Measurements from ENCODE around the gene KRTAP4-1.
"Not testable (repeated sequence)": the region's sequence is repeated elsewhere in the genome, so short reads cannot be mapped to it uniquely, and the experiment has no call there.

KRTAP4-1 gene

DNA sequence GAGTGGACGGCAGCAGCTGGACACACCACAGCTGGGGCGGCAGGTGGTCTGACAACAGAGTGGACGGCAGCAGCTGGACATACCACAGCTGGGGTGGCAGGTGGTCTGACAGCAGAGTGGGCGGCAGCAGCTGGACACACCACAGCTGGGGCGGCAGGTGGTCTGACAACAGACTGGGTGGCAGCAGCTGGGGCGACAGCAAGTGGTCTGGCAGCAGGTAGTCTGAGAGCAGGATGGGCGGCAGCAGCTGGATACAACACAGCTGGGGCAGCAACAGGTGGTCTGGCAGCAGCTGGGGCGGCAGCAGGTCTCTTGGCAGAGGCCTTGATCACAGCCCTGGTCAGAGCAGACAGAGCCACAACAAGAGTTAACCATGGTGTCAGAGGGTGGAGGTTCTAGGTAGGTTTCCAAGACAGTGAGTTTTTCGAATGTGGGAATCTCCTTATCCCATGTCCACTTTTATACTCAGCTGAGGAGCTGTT is at the start of gene KRTAP4-1:
Gene KRTAP4-1, minus strand, starts transcription at position 432 of the 482 bp plus-strand sequence. Its CDS starts 57 bp downstream, at position 375.
- no peak for ATAC-seq
- TF ChIP-seq, protein P1, sequence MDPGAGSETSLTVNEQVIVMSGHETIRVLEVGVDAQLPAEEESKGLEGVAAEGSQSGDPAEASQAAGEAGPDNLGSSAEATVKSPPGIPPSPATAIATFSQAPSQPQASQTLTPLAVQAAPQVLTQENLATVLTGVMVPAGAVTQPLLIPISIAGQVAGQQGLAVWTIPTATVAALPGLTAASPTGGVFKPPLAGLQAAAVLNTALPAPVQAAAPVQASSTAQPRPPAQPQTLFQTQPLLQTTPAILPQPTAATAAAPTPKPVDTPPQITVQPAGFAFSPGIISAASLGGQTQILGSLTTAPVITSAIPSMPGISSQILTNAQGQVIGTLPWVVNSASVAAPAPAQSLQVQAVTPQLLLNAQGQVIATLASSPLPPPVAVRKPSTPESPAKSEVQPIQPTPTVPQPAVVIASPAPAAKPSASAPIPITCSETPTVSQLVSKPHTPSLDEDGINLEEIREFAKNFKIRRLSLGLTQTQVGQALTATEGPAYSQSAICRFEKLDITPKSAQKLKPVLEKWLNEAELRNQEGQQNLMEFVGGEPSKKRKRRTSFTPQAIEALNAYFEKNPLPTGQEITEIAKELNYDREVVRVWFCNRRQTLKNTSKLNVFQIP (CRISPR knock-in tag; IDR thresholded peaks at IDR 0.05; ENCODE audit: borderline replicate concordance, low read depth): no peak
- TF ChIP-seq RARB (CRISPR knock-in tag; IDR thresholded peaks at IDR 0.05) (no peak), ESRRG (CRISPR knock-in tag; IDR thresholded peaks at IDR 0.05) (no peak), OSR1 (CRISPR knock-in tag; IDR thresholded peaks at IDR 0.05) (no peak), ZC3H10 (CRISPR knock-in tag; IDR thresholded peaks at IDR 0.05) (no peak), BACH2 (CRISPR knock-in tag; IDR thresholded peaks at IDR 0.05; ENCODE audit: borderline replicate concordance) (no peak), ZNF8 (CRISPR knock-in tag; IDR thresholded peaks at IDR 0.05) (no peak)

DNA sequence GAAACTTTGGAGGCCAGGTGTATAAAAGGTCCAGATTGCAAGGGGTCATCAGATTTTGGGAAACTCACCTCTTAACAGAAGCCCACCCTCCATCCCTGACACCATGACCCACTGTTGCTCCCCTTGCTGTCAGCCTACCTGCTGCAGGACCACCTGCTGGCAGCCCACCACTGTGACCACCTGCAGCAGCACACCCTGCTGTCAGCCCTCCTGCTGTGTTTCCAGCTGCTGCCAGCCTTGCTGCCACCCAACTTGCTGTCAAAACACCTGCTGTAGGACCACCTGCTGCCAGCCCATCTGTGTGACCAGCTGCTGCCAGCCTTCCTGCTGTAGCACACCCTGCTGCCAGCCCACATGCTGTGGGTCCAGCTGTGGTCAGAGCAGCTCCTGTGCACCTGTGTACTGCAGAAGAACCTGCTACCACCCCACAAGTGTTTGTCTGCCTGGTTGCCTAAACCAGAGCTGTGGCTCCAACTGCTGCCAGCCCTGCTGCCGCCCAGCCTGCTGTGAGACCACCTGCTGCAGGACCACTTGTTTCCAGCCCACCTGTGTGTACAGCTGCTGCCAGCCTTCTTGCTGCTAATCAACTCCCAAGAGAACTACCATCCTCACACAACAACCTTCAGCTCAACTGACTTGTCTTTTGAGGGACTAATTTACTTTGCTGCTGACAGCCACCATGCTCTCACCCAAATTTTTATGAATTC is 47.8 kb upstream of the KRTAP4-1 start, which contains the start of gene KRTAP9-3:
Gene KRTAP9-3, plus strand, starts transcription at position 51 of the 707 bp plus-strand sequence. Its CDS starts 53 bp downstream, at position 104.
- not testable (repeated sequence) for ATAC-seq

DNA sequence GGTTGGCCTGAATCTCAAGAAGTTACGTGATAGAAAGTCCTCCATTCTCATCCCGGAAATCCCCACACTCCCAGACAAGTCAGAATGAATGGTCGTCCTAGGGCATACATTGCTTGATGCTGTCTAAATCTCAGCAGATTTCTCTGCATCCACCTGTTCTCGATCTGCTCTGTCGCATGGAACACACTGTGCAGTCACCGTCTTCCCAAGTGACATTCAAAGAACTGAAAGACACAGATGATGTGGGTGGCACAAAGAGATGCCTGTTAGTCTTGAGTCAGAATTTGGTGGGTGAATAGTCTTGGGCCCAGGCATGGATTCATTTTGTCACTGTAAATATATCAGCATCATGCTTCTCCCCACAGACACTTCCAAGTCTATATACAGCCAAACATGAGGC is 47.0 kb upstream of the KRTAP4-1 start:
- no peak for ATAC-seq
- TF ChIP-seq CSDC2 (CRISPR knock-in tag; IDR thresholded peaks at IDR 0.05) (no peak), ZNF70 (CRISPR knock-in tag; IDR thresholded peaks at IDR 0.05) (no peak), TCF4 (CRISPR knock-in tag; IDR thresholded peaks at IDR 0.05; ENCODE audit: borderline replicate concordance) (no peak), PPARA (CRISPR knock-in tag; IDR thresholded peaks at IDR 0.05; ENCODE audit: borderline replicate concordance) (no peak), TOX (CRISPR knock-in tag; IDR thresholded peaks at IDR 0.05; ENCODE audit: borderline replicate concordance) (no peak), ESRRG (CRISPR knock-in tag; IDR thresholded peaks at IDR 0.05) (no peak), ZFP3 (CRISPR knock-in tag; IDR thresholded peaks at IDR 0.05) (no peak), OSR1 (CRISPR knock-in tag; IDR thresholded peaks at IDR 0.05) (no peak), GLIS3 (CRISPR knock-in tag; IDR thresholded peaks at IDR 0.05) (no peak)
- TF ChIP-seq, protein P2, sequence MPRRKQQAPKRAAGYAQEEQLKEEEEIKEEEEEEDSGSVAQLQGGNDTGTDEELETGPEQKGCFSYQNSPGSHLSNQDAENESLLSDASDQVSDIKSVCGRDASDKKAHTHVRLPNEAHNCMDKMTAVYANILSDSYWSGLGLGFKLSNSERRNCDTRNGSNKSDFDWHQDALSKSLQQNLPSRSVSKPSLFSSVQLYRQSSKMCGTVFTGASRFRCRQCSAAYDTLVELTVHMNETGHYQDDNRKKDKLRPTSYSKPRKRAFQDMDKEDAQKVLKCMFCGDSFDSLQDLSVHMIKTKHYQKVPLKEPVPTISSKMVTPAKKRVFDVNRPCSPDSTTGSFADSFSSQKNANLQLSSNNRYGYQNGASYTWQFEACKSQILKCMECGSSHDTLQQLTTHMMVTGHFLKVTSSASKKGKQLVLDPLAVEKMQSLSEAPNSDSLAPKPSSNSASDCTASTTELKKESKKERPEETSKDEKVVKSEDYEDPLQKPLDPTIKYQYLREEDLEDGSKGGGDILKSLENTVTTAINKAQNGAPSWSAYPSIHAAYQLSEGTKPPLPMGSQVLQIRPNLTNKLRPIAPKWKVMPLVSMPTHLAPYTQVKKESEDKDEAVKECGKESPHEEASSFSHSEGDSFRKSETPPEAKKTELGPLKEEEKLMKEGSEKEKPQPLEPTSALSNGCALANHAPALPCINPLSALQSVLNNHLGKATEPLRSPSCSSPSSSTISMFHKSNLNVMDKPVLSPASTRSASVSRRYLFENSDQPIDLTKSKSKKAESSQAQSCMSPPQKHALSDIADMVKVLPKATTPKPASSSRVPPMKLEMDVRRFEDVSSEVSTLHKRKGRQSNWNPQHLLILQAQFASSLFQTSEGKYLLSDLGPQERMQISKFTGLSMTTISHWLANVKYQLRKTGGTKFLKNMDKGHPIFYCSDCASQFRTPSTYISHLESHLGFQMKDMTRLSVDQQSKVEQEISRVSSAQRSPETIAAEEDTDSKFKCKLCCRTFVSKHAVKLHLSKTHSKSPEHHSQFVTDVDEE (CRISPR knock-in tag; IDR thresholded peaks at IDR 0.05): no peak
- TF ChIP-seq, protein P3, sequence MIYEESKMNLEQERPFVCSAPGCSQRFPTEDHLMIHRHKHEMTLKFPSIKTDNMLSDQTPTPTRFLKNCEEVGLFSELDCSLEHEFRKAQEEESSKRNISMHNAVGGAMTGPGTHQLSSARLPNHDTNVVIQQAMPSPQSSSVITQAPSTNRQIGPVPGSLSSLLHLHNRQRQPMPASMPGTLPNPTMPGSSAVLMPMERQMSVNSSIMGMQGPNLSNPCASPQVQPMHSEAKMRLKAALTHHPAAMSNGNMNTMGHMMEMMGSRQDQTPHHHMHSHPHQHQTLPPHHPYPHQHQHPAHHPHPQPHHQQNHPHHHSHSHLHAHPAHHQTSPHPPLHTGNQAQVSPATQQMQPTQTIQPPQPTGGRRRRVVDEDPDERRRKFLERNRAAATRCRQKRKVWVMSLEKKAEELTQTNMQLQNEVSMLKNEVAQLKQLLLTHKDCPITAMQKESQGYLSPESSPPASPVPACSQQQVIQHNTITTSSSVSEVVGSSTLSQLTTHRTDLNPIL (CRISPR knock-in tag; IDR thresholded peaks at IDR 0.05; ENCODE audit: low read depth): no peak

DNA sequence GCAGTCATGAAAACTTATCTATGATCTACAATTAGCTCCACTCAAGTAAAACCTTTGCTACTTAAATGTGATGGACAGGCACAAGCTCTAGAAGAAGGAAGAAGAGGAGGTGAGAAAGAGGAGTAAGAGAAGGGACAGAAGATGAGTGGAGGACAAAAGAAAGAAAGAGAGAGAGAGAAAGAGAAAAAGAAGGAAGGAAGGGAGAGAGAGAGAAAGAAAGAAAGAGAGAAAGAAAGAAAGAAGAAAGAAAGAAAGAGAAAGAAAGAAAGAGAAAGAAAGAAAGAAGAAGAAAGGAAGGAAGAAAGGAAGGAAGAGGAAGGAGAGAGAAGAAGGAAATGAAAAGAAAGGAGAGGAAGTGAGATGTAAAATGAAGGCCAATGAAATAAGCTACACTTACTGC is 45.4 kb upstream of the KRTAP4-1 start:
- no peak for TF ChIP-seq RARB (CRISPR knock-in tag; IDR thresholded peaks at IDR 0.05)
- no peak for TF ChIP-seq OSR1 (CRISPR knock-in tag; IDR thresholded peaks at IDR 0.05)
- no peak for TF ChIP-seq BACH2 (CRISPR knock-in tag; IDR thresholded peaks at IDR 0.05; ENCODE audit: borderline replicate concordance)
- TF ChIP-seq, protein P4, sequence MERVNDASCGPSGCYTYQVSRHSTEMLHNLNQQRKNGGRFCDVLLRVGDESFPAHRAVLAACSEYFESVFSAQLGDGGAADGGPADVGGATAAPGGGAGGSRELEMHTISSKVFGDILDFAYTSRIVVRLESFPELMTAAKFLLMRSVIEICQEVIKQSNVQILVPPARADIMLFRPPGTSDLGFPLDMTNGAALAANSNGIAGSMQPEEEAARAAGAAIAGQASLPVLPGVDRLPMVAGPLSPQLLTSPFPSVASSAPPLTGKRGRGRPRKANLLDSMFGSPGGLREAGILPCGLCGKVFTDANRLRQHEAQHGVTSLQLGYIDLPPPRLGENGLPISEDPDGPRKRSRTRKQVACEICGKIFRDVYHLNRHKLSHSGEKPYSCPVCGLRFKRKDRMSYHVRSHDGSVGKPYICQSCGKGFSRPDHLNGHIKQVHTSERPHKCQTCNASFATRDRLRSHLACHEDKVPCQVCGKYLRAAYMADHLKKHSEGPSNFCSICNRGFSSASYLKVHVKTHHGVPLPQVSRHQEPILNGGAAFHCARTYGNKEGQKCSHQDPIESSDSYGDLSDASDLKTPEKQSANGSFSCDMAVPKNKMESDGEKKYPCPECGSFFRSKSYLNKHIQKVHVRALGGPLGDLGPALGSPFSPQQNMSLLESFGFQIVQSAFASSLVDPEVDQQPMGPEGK (CRISPR knock-in tag; IDR thresholded peaks at IDR 0.05; ENCODE audit: borderline replicate concordance): no peak
- TF ChIP-seq ZNF8 (CRISPR knock-in tag; IDR thresholded peaks at IDR 0.05): no peak
- TF ChIP-seq ZNF70 (CRISPR knock-in tag; IDR thresholded peaks at IDR 0.05): no peak
- TF ChIP-seq ARNTL (CRISPR knock-in tag; IDR thresholded peaks at IDR 0.05; ENCODE audit: borderline replicate concordance, low read depth): no peak
- no peak for TF ChIP-seq ESRRG (CRISPR knock-in tag; IDR thresholded peaks at IDR 0.05)
- no peak for TF ChIP-seq CSDC2 (CRISPR knock-in tag; IDR thresholded peaks at IDR 0.05)
- no peak for TF ChIP-seq ZC3H10 (CRISPR knock-in tag; IDR thresholded peaks at IDR 0.05)
- TF ChIP-seq PPARA (CRISPR knock-in tag; IDR thresholded peaks at IDR 0.05; ENCODE audit: borderline replicate concordance): no peak
- no peak for TF ChIP-seq ISL1 (CRISPR knock-in tag; IDR thresholded peaks at IDR 0.05)
- TF ChIP-seq GLIS3 (CRISPR knock-in tag; IDR thresholded peaks at IDR 0.05): no peak
- TF ChIP-seq, protein P5, sequence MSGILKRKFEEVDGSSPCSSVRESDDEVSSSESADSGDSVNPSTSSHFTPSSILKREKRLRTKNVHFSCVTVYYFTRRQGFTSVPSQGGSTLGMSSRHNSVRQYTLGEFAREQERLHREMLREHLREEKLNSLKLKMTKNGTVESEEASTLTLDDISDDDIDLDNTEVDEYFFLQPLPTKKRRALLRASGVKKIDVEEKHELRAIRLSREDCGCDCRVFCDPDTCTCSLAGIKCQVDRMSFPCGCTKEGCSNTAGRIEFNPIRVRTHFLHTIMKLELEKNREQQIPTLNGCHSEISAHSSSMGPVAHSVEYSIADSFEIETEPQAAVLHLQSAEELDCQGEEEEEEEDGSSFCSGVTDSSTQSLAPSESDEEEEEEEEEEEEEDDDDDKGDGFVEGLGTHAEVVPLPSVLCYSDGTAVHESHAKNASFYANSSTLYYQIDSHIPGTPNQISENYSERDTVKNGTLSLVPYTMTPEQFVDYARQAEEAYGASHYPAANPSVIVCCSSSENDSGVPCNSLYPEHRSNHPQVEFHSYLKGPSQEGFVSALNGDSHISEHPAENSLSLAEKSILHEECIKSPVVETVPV (CRISPR knock-in tag; IDR thresholded peaks at IDR 0.05): no peak
- no peak for TF ChIP-seq TCF4 (CRISPR knock-in tag; IDR thresholded peaks at IDR 0.05; ENCODE audit: borderline replicate concordance)
- TF ChIP-seq ZFP3 (CRISPR knock-in tag; IDR thresholded peaks at IDR 0.05): no peak
- TF ChIP-seq, protein P2 (CRISPR knock-in tag; IDR thresholded peaks at IDR 0.05): no peak
- ATAC-seq: no peak

DNA sequence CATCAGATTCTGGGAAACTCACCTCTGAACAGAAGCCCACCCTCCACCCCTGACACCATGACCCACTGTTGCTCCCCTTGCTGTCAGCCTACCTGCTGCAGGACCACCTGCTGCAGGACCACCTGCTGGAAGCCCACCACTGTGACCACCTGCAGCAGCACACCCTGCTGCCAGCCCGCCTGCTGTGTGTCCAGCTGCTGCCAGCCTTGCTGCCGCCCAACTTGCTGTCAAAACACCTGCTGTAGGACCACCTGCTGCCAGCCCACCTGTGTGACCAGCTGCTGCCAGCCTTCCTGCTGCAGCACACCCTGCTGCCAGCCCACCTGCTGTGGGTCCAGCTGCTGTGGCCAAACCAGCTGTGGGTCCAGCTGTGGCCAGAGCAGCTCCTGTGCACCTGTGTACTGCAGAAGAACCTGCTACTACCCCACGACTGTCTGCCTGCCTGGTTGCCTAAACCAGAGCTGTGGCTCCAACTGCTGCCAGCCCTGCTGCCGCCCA is 41.9 kb upstream of the KRTAP4-1 start, which contains the start of gene KRTAP9-2:
Gene KRTAP9-2, plus strand, starts transcription at position 51 of the 498 bp plus-strand sequence. Its CDS starts 7 bp downstream, at position 58.
- not testable (repeated sequence) for ATAC-seq

All from SK-N-SH treated with all-trans-retinoic acid at 6 μM for 48 hours (cell line).